Glomerular visceral epithelial cell (primary cell): ENCODE data around the gene TALDO1.
"Not testable (repeated sequence)": the region's sequence is repeated elsewhere in the genome, so short reads cannot be mapped to it uniquely, and the experiment has no call there.

Experiments
- DNase-seq: peaks from one replicate; pipeline ENCODE4 v3.0.0-alpha.2; 2016; ENCODE audit errors: extremely low spot score

Gene TALDO1

GRCh38 chr11:734541-734940, 12.7 kb upstream of the TALDO1 start:
- DNase-seq = not testable (repeated sequence)

- DNase-seq = no peak
These were observed 9.9 kb upstream of the TALDO1 start for GRCh38 chr11:737366-737765.

- not testable (repeated sequence) for DNase-seq
These were observed 9.4 kb upstream of the TALDO1 start for GRCh38 chr11:737899-738298.

DNA sequence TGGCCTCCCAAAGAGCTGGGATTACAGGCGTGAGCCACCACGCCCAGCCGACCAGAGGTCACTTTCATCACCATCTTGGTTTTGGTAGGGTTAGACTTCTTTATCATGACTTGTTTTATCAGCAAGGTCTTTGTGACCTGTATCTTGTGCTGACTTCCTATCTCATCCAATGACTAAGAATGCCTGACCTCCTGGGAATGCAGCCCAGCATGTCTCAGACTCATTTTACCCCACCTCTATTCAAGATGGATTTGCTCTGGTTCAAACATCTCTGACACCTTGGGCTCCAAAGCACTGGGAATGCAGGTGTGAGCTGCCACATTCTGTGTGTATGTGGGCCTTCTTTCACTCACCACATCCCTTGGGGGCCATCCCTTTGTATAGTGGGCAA, 5.1 kb upstream of the TALDO1 start:
- no peak for DNase-seq

DNA sequence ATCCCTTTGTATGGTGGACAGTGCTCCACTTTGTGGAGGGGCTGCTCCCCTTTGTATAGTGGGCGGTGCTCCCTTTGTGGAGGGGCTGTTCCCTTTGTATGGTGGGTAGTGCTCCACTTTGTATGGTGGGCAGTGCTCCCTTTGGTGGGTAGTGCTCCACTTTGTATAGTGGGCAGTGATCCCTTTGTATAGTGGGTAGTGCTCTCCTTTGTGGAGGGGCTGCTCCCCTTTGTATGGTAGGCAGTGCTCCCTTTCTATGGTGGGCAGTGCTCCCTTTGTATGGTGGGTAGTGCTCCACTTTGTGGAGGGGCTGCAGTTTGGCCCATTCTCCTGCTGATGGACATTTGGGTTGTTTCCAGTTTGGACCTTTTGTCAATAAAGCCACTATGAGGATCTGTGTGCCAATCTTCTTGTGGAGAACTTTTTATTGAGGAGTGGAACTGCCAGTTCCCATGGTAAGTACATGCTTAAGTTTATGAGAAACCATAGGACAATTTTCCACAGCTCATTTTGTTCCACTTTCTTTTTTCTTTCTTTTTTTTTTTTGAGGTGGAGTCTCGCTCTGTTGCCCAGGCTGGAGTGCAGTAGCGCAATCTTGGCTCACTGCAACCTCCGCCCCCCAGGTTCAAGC, 4.6 kb upstream of the TALDO1 start:
- no peak for DNase-seq

- DNase-seq = no peak
These were observed 1.8 kb upstream of the TALDO1 start for GRCh38 chr11:745428-745827.

- DNase-seq = peak; percentile 34
These were observed 741 bp upstream of the TALDO1 start for GRCh38 chr11:746289-747157.

DNA sequence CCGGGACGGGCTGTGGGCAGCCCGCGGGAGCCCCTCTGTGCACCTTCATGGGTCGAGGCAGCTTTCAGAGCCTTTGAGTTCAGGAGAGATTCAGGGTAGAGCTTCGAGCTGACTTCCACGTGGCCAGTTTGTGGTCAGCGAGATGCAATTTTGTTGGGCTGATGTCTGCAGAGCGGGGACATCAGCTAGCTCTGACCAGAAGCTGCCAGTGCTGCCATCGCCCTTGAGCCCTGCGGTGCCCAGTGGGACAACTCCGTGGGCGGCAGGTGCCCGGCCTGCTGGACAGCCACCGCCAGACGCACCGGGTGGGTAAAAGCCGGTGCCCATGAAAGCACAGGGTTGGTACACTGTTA, 719 bp downstream of the TALDO1 start:
- no peak for DNase-seq

- DNase-seq = no peak
These were observed 2.5 kb downstream of the TALDO1 start for GRCh38 chr11:749731-750130.

GRCh38 chr11:760236-760635, 13.0 kb downstream of the TALDO1 start:
- no peak for DNase-seq

- no peak for DNase-seq
These were observed 14.4 kb downstream of the TALDO1 start for GRCh38 chr11:761526-762108.

GRCh38 chr11:762421-763072, 15.3 kb downstream of the TALDO1 start:
- peak; percentile 85 for DNase-seq

DNA sequence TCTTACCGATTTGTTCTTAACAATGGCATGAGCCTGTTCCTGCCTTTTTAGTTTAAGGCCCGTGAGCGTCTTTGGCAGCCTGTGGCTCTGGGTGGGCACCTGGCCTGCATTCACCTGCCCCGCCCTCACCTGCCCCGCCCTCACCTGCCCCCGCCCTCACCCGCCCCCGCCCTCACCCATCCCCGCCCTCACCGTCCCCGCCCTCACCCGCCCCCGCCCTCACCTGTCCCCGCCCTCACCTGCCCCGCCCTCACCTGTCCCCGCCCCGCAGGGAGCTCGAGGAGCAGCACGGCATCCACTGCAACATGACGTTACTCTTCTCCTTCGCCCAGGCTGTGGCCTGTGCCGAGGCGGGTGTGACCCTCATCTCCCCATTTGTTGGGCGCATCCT, 15.8 kb downstream of the TALDO1 start:
- no peak for DNase-seq

DNA sequence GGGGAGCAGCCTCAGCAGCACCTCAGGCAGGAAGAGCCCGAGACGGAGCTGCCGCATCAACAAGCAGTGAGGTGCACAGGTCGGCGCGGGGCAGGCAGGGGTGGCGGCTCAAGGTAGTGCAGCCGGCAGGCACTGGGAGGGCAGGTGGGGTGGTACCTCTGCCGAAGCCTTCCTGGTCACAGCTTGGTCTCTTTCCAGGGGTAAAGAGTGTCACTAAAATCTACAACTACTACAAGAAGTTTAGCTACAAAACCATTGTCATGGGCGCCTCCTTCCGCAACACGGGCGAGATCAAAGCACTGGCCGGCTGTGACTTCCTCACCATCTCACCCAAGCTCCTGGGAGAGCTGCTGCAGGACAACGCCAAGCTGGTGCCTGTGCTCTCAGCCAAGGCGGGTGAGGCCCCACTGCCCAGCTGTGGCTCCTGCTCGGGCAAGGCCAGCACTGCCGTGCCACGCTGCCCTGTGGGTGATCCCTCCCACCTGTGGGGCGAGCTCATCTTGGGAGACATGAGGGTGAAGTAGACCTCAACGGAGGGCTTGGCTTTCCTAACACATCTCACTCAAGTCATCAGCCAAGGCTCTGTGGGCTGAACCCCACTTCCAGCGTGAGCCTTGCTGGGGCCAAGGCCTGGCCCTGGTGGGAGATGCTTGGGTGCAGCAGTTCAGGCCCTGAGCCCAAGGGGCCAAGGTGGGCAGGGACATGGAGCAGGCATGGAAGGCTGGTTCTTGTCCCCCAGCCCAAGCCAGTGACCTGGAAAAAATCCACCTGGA, 16.5 kb downstream of the TALDO1 start:
- DNase-seq = no peak

- no peak for DNase-seq
These were observed 17.2 kb downstream of the TALDO1 start for GRCh38 chr11:764322-765024.

- DNase-seq = peak; percentile 61
These were observed 17.9 kb downstream of the TALDO1 start for GRCh38 chr11:765025-765801.

DNA sequence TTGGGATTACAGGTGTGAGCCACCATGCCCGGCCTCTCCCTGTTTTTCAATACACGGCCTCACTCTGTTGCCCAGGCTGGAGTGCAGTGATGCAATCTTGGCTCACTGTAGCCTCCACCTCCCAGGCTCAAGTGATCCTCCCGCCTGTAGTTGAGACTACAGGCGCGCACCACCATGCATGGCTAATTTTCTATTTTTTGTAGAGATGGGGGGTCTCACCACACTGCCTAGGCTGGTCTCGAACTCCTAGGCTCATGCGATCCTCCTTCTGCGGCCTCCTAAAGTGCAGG, 18.5 kb downstream of the TALDO1 start:
- DNase-seq = no peak

- DNase-seq = no peak
These were observed 19.1 kb downstream of the TALDO1 start for GRCh38 chr11:766106-766935.

DNA sequence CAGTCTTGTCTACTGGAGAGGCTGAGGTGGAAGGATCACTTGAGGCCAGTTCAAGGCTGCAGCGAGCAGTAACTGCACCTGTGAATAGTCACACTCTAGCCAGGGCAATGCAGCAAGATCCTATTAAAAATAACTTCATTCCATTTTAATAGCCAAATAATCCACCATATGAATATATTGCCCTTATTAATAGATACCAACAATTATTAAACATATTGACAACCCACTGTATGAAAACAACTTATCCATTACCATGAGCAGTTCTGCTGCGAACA, 19.6 kb downstream of the TALDO1 start:
- DNase-seq = no peak

GRCh38 chr11:767238-767637, 20.0 kb downstream of the TALDO1 start:
- no peak for DNase-seq
